C4-2B (cell line): ENCODE measurements around the gene PSAP.
A peak's percentile ranks its signal among the peaks of the same experiment; 100 is the strongest.

ENCODE experiments used
- H3K27ac ChIP-seq: fragments of 450-650 bp; 2 replicates; pipeline ENCODE4 v1.5.1; 2017
- CTCF ChIP-seq: fragments of 450-650 bp; conservative IDR thresholded peaks from 2 replicates; pipeline ENCODE4 v1.5.1; 2017; ENCODE audit warnings: mild to moderate bottlenecking
- ZFX ChIP-seq: fragments of 450-650 bp; IDR thresholded peaks from 2 replicates; pipeline ENCODE4 v1.6.1; 2017

Gene PSAP

DNA sequence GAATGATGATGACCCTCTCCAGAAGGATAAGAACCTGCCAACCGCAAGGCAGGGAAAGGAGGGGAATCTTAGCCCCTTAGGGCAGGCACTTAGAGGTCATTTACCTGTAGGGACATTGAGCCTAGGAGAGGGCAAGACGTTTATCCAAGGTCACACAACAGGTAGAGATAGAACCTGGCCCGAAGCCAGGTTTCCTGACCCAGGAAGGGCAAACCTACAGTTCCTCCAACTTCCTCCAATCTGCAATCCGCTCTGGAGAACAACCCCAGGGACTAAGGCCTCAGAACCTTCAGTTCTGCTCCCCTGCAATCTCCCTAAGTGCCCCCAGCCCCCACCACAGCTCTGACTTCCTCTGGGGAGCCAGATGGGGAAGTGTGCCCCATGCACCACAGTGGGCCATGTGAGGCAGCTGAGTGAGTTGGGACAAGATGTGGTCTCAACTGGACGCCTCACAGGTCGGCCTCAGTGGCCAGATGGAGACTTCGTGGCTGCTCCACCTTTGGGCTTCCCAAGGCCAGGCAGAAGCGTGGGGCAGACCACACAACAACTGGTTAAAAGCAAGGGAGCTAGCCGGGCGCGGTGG lies 1.4 kb upstream of the PSAP start:
- no peak for TF ChIP-seq ZFX
- no peak for TF ChIP-seq CTCF
- peak overlapping the region; percentile 95 for H3K27ac ChIP-seq

- H3K27ac ChIP-seq, result peak overlapping the region; percentile 95
These were observed 529 bp upstream of the PSAP start for GRCh38 chr10:71851465-71852095.

DNA sequence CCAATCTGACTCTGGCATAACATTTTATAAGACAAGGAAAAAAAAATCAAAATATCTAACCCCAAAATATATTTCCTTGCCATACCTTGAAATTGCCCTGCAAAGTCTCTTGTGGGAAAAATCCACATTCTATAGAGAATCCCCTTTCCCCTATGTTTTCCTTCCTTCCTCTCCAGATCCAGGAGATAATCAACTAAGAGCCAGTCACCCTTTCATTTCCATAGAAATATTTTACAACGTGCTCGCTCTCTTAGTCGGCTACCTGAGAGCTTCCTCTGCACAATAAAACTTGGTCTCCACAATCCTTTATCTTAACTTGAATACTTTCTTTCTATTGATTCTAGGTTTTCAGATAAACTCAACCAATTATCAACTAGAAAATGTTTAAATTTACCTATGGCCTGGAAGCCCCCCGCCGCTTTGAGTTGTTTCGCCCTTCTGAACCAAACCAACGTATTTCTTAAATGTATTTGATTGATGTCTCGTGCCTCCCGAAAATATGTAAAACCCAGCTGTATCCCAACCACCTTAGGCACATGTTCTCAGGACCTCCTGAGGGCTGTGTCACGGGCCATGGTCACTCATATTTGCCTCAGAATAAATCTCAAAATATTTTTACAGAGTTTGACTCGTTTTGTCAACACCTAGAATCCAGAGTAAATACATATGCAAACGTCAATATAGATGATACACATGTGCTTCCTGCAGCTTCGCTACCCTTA lies 869 bp downstream of the PSAP start:
- TF ChIP-seq ZFX (no peak), CTCF (no peak)
- peak overlapping the region; percentile 95 for H3K27ac ChIP-seq

GRCh38 chr10:71849461-71849908 lies 1.6 kb downstream of the PSAP start:
- TF ChIP-seq CTCF (no peak), ZFX (no peak)
- H3K27ac ChIP-seq, result no peak overlapping the region

GRCh38 chr10:71848325-71849275 lies 2.5 kb downstream of the PSAP start:
- no peak overlapping the region for H3K27ac ChIP-seq
- TF ChIP-seq ZFX (no peak), CTCF (no peak)

- H3K27ac ChIP-seq, result no peak overlapping the region
- no peak for TF ChIP-seq ZFX
- no peak for TF ChIP-seq CTCF
These were observed 3.6 kb downstream of the PSAP start for GRCh38 chr10:71847418-71847817.

- no peak overlapping the region for H3K27ac ChIP-seq
These were observed 4.2 kb downstream of the PSAP start for GRCh38 chr10:71846816-71847215.

More at GRCh38 chr10:71846816-71847215, 4.2 kb downstream of the PSAP start:
- TF ChIP-seq ZFX, result no peak
- TF ChIP-seq CTCF, result no peak
